H1 (cell line): Measurements from ENCODE around the gene BCO1. TPM values are rescaled to one million over a fixed set of nuclear protein-coding genes. Genes with fewer than 3 reads are reported as not detected.

Source experiments
- CTCF ChIA-PET: fragments of 300-600 bp; sonication (Branson Sonifier 250); formaldehyde crosslinking; loops from one replicate; lab custom pipeline; 2021; ENCODE audit not compliant: partially characterized antibody; lab: Charles Lee
- POLR2A ChIA-PET: fragments of 300-600 bp; sonication (Branson Sonifier 250); formaldehyde crosslinking; loops from one replicate; lab custom pipeline; 2021; ENCODE audit warnings: inconsistent platforms; ENCODE audit not compliant: partially characterized antibody; lab: Charles Lee
- DNase-seq, 2 experiments: peaks; one replicate each; pipeline versions ENCODE4 v3.0.0 to v3.0.0-alpha.2; 2010 to 2022; ENCODE audit warnings: low spot score in 2 of 2, low read depth in 1 of 2, mixed read lengths in 1 of 2
- FAIRE-seq: peaks from 2 replicates; lab custom pipeline; 2011; peaks lifted over from hg19 to GRCh38; lab: Jason Lieb, UNC
- H2AFZ ChIP-seq: 2 replicates; pipeline ENCODE4 v1.8.1; 2012; ENCODE audit warnings: low read length, inconsistent platforms
- H2AK5ac ChIP-seq: 2 replicates; pipeline ENCODE4 v1.6.1; 2013; ENCODE audit warnings: low read depth, low read length
- H2BK120ac ChIP-seq: replicated peaks from 2 replicates; pipeline ENCODE3; 2013; ENCODE audit warnings: low read depth, low read length, inconsistent platforms
- H2BK12ac ChIP-seq: 2 replicates; pipeline ENCODE4 v1.6.1; 2013; ENCODE audit warnings: low read depth, low read length
- H2BK15ac ChIP-seq: 2 replicates; pipeline ENCODE4 v1.6.1; 2013; ENCODE audit warnings: low read length
- H2BK20ac ChIP-seq: 2 replicates; pipeline ENCODE4 v1.6.1; 2013; ENCODE audit warnings: low read length
- H2BK5ac ChIP-seq: 2 replicates; pipeline ENCODE4 v1.6.1; 2013; ENCODE audit warnings: low read depth, low read length
- H3K14ac ChIP-seq: 2 replicates; pipeline ENCODE4 v1.6.1; 2013; ENCODE audit warnings: inconsistent platforms; ENCODE audit not compliant: insufficient read length
- H3K18ac ChIP-seq: 2 replicates; pipeline ENCODE4 v1.6.1; 2013; ENCODE audit warnings: low read length; ENCODE audit errors: extremely low read depth
- H3K23ac ChIP-seq: 2 replicates; pipeline ENCODE4 v1.6.1; 2013; ENCODE audit warnings: inconsistent platforms; ENCODE audit not compliant: insufficient read length
- H3K23me2 ChIP-seq: 2 replicates; pipeline ENCODE4 v1.6.1; 2013; ENCODE audit warnings: low read depth, low read length
- H3K27ac ChIP-seq: 2 replicates; pipeline ENCODE4 v1.6.1; 2011; ENCODE audit warnings: low read depth, low read length, inconsistent platforms
- H3K27me3 ChIP-seq, 4 experiments: replicated peaks in 1 of 4; 1 replicate in 1 of 4; 2 replicates in 3 of 4; pipeline versions ENCODE4 v1.6.1 to v1.8.1; 2011 to 2013; ENCODE audit warnings: low read length in 3 of 4, mild to moderate bottlenecking in 3 of 4, inconsistent platforms in 2 of 4, mixed read lengths in 2 of 4, moderate library complexity in 1 of 4; ENCODE audit not compliant: control insufficient read depth in 3 of 4, insufficient read depth in 3 of 4; ENCODE audit errors: extremely low read depth in 1 of 4
- H3K36me3 ChIP-seq, 4 experiments: 2 replicates each; pipeline versions ENCODE4 v1.6.1 to v1.8.1; 2011 to 2013; ENCODE audit warnings: mild to moderate bottlenecking in 4 of 4, low read length in 3 of 4, moderate library complexity in 2 of 4, control low read depth in 1 of 4, inconsistent platforms in 1 of 4; ENCODE audit not compliant: insufficient read depth in 4 of 4, control insufficient read depth in 2 of 4
- H3K4ac ChIP-seq: replicated peaks from 2 replicates; pipeline ENCODE3; 2013; ENCODE audit warnings: low read length, low read depth, mixed read lengths, inconsistent platforms; ENCODE audit not compliant: insufficient read length
- H3K4me1 ChIP-seq, 4 experiments: replicated peaks in 1 of 4; 1 replicate in 1 of 4; 2 replicates in 3 of 4; pipeline versions ENCODE4 v1.6.1 to v1.8.1; 2011 to 2013; ENCODE audit warnings: low read length in 3 of 4, inconsistent platforms in 2 of 4, mixed read lengths in 1 of 4; ENCODE audit not compliant: insufficient read depth in 4 of 4, control insufficient read depth in 3 of 4
- H3K4me2 ChIP-seq, 2 experiments: 2 replicates each; pipeline versions ENCODE4 v1.6.1 to v1.8.1; 2011 to 2013; ENCODE audit warnings: low read depth in 2 of 2, low read length in 2 of 2, control low read depth in 1 of 2, inconsistent platforms in 1 of 2, mild to moderate bottlenecking in 1 of 2; ENCODE audit not compliant: insufficient read depth in 1 of 2
- H3K4me3 ChIP-seq, 4 experiments: fragments of 200-600, 300-600 bp in 1 of 4; sonication (generic), shearing (Covaris generic), sonication (Bioruptor Twin) in 1 of 4; 2 replicates each; pipeline versions ENCODE4 v1.5.1 to v1.8.1; 2011 to 2016; ENCODE audit warnings: low read length in 4 of 4, low read depth in 3 of 4, control low read depth in 2 of 4, inconsistent platforms in 2 of 4, mild to moderate bottlenecking in 2 of 4, mixed read lengths in 1 of 4, moderate library complexity in 1 of 4; ENCODE audit not compliant: insufficient read depth in 2 of 4; ENCODE audit errors: extremely low read depth in 1 of 4
- H3K56ac ChIP-seq: replicated peaks from 2 replicates; pipeline ENCODE3; 2013; ENCODE audit warnings: low read depth, mild to moderate bottlenecking, mixed read lengths, low read length, inconsistent platforms; ENCODE audit not compliant: insufficient read length
- H3K79me1 ChIP-seq: 2 replicates; pipeline ENCODE4 v1.6.1; 2013; ENCODE audit warnings: low read depth, low read length, control low read depth
- H3K79me2 ChIP-seq, 2 experiments: 2 replicates each; pipeline versions ENCODE4 v1.6.1 to v1.8.1; 2012 to 2013; ENCODE audit warnings: low read length in 2 of 2, mild to moderate bottlenecking in 2 of 2, inconsistent platforms in 1 of 2; ENCODE audit not compliant: insufficient read depth in 2 of 2, control insufficient read depth in 1 of 2
- H3K9ac ChIP-seq, 4 experiments: replicated peaks in 1 of 4; 1 replicate in 1 of 4; 2 replicates in 3 of 4; pipeline versions ENCODE4 v1.6.1 to v1.8.1; 2011 to 2013; ENCODE audit warnings: low read depth in 3 of 4, low read length in 3 of 4, control low read depth in 2 of 4, mild to moderate bottlenecking in 2 of 4, moderate library complexity in 2 of 4, inconsistent platforms in 1 of 4; ENCODE audit errors: extremely low read depth in 1 of 4
- H3K9me3 ChIP-seq, 2 experiments: 2 replicates each; pipeline versions ENCODE4 v1.6.1 to v1.8.1; 2012 to 2013; ENCODE audit warnings: mild to moderate bottlenecking in 2 of 2, moderate library complexity in 2 of 2, control low read depth in 1 of 2, inconsistent platforms in 1 of 2, low read depth in 1 of 2, low read length in 1 of 2, mixed read lengths in 1 of 2; ENCODE audit not compliant: insufficient read depth in 2 of 2
- H4K20me1 ChIP-seq, 2 experiments: replicated peaks in 1 of 2; 2 replicates each; pipeline versions ENCODE3 to v1.8.1; 2011 to 2013; ENCODE audit warnings: inconsistent platforms in 2 of 2, low read length in 2 of 2, mild to moderate bottlenecking in 1 of 2; ENCODE audit not compliant: insufficient read depth in 2 of 2, control insufficient read depth in 1 of 2
- H4K5ac ChIP-seq: 2 replicates; pipeline ENCODE4 v1.6.1; 2013; ENCODE audit warnings: low read length, low read depth, mixed read lengths, inconsistent platforms; ENCODE audit not compliant: insufficient read length
- H4K8ac ChIP-seq: 2 replicates; pipeline ENCODE4 v1.8.0; 2013; ENCODE audit warnings: mild to moderate bottlenecking, moderate library complexity, low read length, inconsistent platforms; ENCODE audit not compliant: insufficient read depth; ENCODE audit errors: extremely low read depth
- H4K91ac ChIP-seq: replicated peaks from 2 replicates; pipeline ENCODE3; 2013; ENCODE audit warnings: low read length, mixed read lengths, inconsistent platforms; ENCODE audit not compliant: insufficient read length
- CBX8 ChIP-seq: fragments of 300-800, 300-1000 bp; sonication (generic); IDR thresholded peaks from 2 replicates; pipeline ENCODE4 v1.7.1; 2016; ENCODE audit warnings: low read depth, low read length, borderline replicate concordance
- CTBP2 ChIP-seq: IDR thresholded peaks from 2 replicates; pipeline ENCODE4 v1.7.0; 2011; ENCODE audit warnings: borderline replicate concordance, mild to moderate bottlenecking, moderate library complexity, mixed read lengths, low read length; ENCODE audit not compliant: insufficient read depth, insufficient read length
- FOSL1 ChIP-seq: IDR thresholded peaks from 2 replicates; pipeline ENCODE4 v1.6.1; 2011; ENCODE audit warnings: mild to moderate bottlenecking, low read depth, low read length, moderate library complexity; ENCODE audit not compliant: insufficient read depth
- GABPA ChIP-seq: IDR thresholded peaks from 2 replicates; pipeline ENCODE4 v1.6.1; 2011; ENCODE audit warnings: mild to moderate bottlenecking, low read length, moderate library complexity, borderline replicate concordance; ENCODE audit not compliant: insufficient read depth
- HDAC2 ChIP-seq, 2 experiments: fragments of 300-600 bp in 1 of 2; sonication (generic) in 1 of 2; IDR thresholded peaks; 2 replicates each; pipeline ENCODE4 v1.6.1; 2011 to 2012; ENCODE audit warnings: low read depth in 2 of 2, low read length in 2 of 2, mild to moderate bottlenecking in 2 of 2, moderate library complexity in 2 of 2, borderline replicate concordance in 1 of 2, inconsistent platforms in 1 of 2
- KDM4A ChIP-seq: IDR thresholded peaks from one replicate; pipeline ENCODE4 v1.7.1; 2012; ENCODE audit warnings: low read depth, mild to moderate bottlenecking, moderate library complexity, low read length, inconsistent platforms; ENCODE audit not compliant: severe bottlenecking
- PHF8 ChIP-seq: fragments of 200-600 bp; sonication (generic); conservative IDR thresholded peaks from 2 replicates; pipeline ENCODE4 v1.7.1; 2012; ENCODE audit warnings: low read depth, mild to moderate bottlenecking, inconsistent platforms, low read length, moderate library complexity
- POLR2A ChIP-seq, 2 experiments: IDR thresholded peaks; 1 replicate in 1 of 2; 2 replicates in 1 of 2; pipeline ENCODE4 v1.6.1; 2011; ENCODE audit warnings: low read depth in 2 of 2, low read length in 2 of 2, mild to moderate bottlenecking in 2 of 2; ENCODE audit errors: control extremely low read depth in 1 of 2
- POLR2AphosphoS5 ChIP-seq: IDR thresholded peaks from 2 replicates; pipeline ENCODE4 v1.6.1; 2011; ENCODE audit warnings: low read depth, low read length
- POU5F1 ChIP-seq: IDR thresholded peaks from 2 replicates; pipeline ENCODE4 v1.6.1; 2011; ENCODE audit warnings: low read depth, mild to moderate bottlenecking, low read length, moderate library complexity
- RFX5 ChIP-seq: IDR thresholded peaks from 2 replicates; pipeline ENCODE4 v1.6.1; 2011; ENCODE audit warnings: low read depth, low read length, improper control_type of control experiment, borderline replicate concordance
- RXRA ChIP-seq: IDR thresholded peaks from 2 replicates; pipeline ENCODE4 v1.6.1; 2011; ENCODE audit warnings: low read depth, mild to moderate bottlenecking, low read length, moderate library complexity; ENCODE audit not compliant: insufficient read depth
- SIRT6 ChIP-seq: IDR thresholded peaks from one replicate; pipeline ENCODE4 v1.7.1; 2012; ENCODE audit warnings: low read length, inconsistent platforms
- TBP ChIP-seq: IDR thresholded peaks from 2 replicates; pipeline ENCODE4 v1.6.1; 2011; ENCODE audit warnings: low read depth, low read length, improper control_type of control experiment
- WGBS, 2 experiments: shearing (Covaris generic) in 1 of 2; methylation state at CpG; one replicate each; pipeline versions ENCODE4 v1.1.6 to v1.1.7; 2013 to 2015; ENCODE audit warnings: low lambda C conversion rate in 2 of 2, mixed read lengths in 2 of 2, inconsistent platforms in 1 of 2, low coverage in 1 of 2, missing lambda C conversion rate in 1 of 2; ENCODE audit not compliant: insufficient replicate concordance in 2 of 2, insufficient coverage in 1 of 2, insufficient read length in 1 of 2; ENCODE audit errors: extremely low coverage in 1 of 2, missing lambda C conversion rate in 1 of 2; 5-methylcytosine and 5-hydroxymethylcytosine counted together
- polyA plus RNA-seq, 7 experiments: library from polyadenylated mRNA; depleted of rRNA in 3 of 7; stranded (reverse) in 5 of 7; unstranded in 2 of 7; fragments of >200 nt in 5 of 7; fragments of 200-250 nt in 2 of 7; gene quantifications; 1 replicate in 5 of 7; 2 replicates in 1 of 7; 4 replicates in 1 of 7; pipeline versions ENCODE4 v1.2.1 to v1.2.3, GENCODE V29; 2011 to 2013; ENCODE audit warnings: missing spikeins in 2 of 7, mixed read lengths in 2 of 7
- total RNA-seq: library from RNA; stranded (reverse); fragmentation: NEBNext Ultra II Directional; extraction: Animal tissue kit (Norgen Biotek cat#: 25700); gene quantifications from 2 replicates; pipeline ENCODE4 v1.2.1, GENCODE V29; 2021

The BCO1 gene
- total and polyA plus RNA-seq, 2 of the 8 experiments (the other 6 are each of a cell fraction or from before 2014, with no cell fraction given): 0.21 TPM; not detected in 1

GRCh38 chr16:81259916-81260315 lies 21.4 kb downstream of the BCO1 start:
- Histone ChIP-seq H3K18ac (no peak overlapping the region), H3K4me1 (no peaks in the 10 kb centered on the region), H3K14ac (no peak overlapping the region), H2AK5ac (no peak overlapping the region), H2BK5ac (no peak overlapping the region), H3K79me1 (no peaks in the 10 kb centered on the region), H2AFZ (no peak overlapping the region), H3K9me3 (no peaks in the 10 kb centered on the region; a peak in 1 of 4 replicates), H3K9ac (no peak overlapping the region), H4K91ac (no peak overlapping the region), H2BK12ac (no peak overlapping the region), H2BK15ac (no peak overlapping the region), H4K20me1 (peaks cover 0 to under 1% of the 10 kb centered on the region in 2 experiments), H3K36me3 (no peaks in the 10 kb centered on the region), H3K27ac (no peak overlapping the region), H2BK20ac (no peak overlapping the region), H3K4me2 (no peak overlapping the region), H3K27me3 (no peaks in the 10 kb centered on the region), H4K5ac (no peak overlapping the region), H3K4me3 (no peak overlapping the region), H3K4ac (no peak overlapping the region), H3K23ac (no peak overlapping the region), H3K56ac (no peak overlapping the region), H2BK120ac (no peak overlapping the region), H3K79me2 (no peaks in the 10 kb centered on the region), H3K23me2 (peaks cover under 1% of the 10 kb centered on the region; the same call in 1 of the 2 replicates), H4K8ac (no peak overlapping the region)
- FAIRE-seq: no peak
- TF ChIP-seq TBP (no peak), RFX5 (no peak), KDM4A (no peak), POU5F1 (no peak), GABPA (no peak), RXRA (no peak), FOSL1 (no peak), POLR2A (IDR thresholded peaks at IDR 0.05; ENCODE audit: control extremely low read depth in 1 of 2, low read depth in 2 of 2, low read length in 2 of 2) (no peak), CTBP2 (no peak), PHF8 (no peak), HDAC2 (IDR thresholded peaks at IDR 0.05; ENCODE audit: borderline replicate concordance in 1 of 2, low read depth in 2 of 2, low read length in 2 of 2) (no peak), CBX8 (no peak), POLR2AphosphoS5 (no peak), SIRT6 (no peak)
- ChIA-PET CTCF (interaction anchor here (1.2 to 2.3 kb wide), 11 partner anchors 10 to 478 kb away, joined by 3 to 17 read pairs (median 7); no protein-coding TSS in a partner anchor), POLR2A (no interaction called here)
- DNase-seq: no peak
- WGBS, 2 experiments: 90% methylated on average over 4 of the region's 4 CpGs; no CpG with 5 or more reads in 1 of the 2 experiments
